Measurements from ENCODE around the gene KDM6A.

DNA sequence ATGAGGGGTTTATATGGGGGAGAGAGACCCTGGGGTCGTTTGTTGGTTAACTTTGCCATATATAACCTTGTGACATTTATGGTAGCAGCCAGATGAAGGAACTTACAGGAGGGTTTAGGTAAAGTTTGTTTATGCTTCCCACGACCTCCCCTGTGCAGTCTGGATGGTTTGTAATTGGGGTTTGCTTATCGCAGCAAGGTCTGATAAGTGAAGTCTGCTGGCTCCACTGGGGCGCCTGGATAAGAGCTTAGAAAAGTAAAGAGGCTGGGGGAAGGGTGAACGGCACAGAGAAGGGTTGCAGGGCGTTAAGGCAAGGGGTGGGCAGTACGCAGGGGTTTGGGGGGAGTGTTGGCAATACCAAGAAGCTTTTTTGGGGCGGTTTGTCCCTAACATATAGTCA is 98.7 kb downstream of the KDM6A start:
- TF ChIP-seq POLR2A (IDR thresholded peaks at IDR 0.05; ENCODE audit: low read length) (no peak), GATA1 (IDR thresholded peaks at IDR 0.05; ENCODE audit: low read depth, low read length) (no peak)

Data from erythroblast (primary cell).